Stimulated activated CD8-positive, alpha-beta memory T cell treated with anti-CD3 and anti-CD28 coated beads, Interleukin-7, amount 100 ng/mL, for 4 hours (primary cell): ENCODE results near the gene VIPR1.
A peak's percentile ranks its signal among the peaks of the same experiment; 100 is the strongest.

Experiments used
- DNase-seq, 2 donors: peaks; one replicate each; pipeline ENCODE4 v3.0.0-alpha.2; 2020; ENCODE audit warnings: low read depth in 2 of 2

The VIPR1 gene

GRCh38 chr3:42493126-42493797 lies 9.2 kb upstream of the VIPR1 start:
- DNase-seq = no peak

GRCh38 chr3:42493798-42494151 lies 8.7 kb upstream of the VIPR1 start:
- DNase-seq = no peak

- DNase-seq = no peak
These were observed 7.0 kb upstream of the VIPR1 start for GRCh38 chr3:42495393-42495792.

GRCh38 chr3:42497009-42497731 lies 5.3 kb upstream of the VIPR1 start:
- no peak for DNase-seq

- DNase-seq = no peak
These were observed 4.4 kb upstream of the VIPR1 start for GRCh38 chr3:42498034-42498433.

- no peak for DNase-seq
These were observed 3.5 kb upstream of the VIPR1 start for GRCh38 chr3:42498791-42499477.

- DNase-seq = no peak
These were observed 3.0 kb upstream of the VIPR1 start for GRCh38 chr3:42499478-42499871.

GRCh38 chr3:42500091-42500490 lies 2.4 kb upstream of the VIPR1 start:
- no peak for DNase-seq

GRCh38 chr3:42500909-42501308 lies 1.5 kb upstream of the VIPR1 start:
- no peak for DNase-seq

GRCh38 chr3:42501321-42501680 lies 1.1 kb upstream of the VIPR1 start:
- DNase-seq = no peak

- peak in 1 of 2 donors; percentile 45 for DNase-seq
These were observed 588 bp upstream of the VIPR1 start for GRCh38 chr3:42501681-42502428.

GRCh38 chr3:42503251-42503924 lies 945 bp downstream of the VIPR1 start:
- DNase-seq = no peak

GRCh38 chr3:42503957-42504333 lies 1.5 kb downstream of the VIPR1 start:
- no peak for DNase-seq

- no peak for DNase-seq
These were observed 2.1 kb downstream of the VIPR1 start for GRCh38 chr3:42504334-42505127.

- no peak for DNase-seq
These were observed 2.8 kb downstream of the VIPR1 start for GRCh38 chr3:42505128-42505848.

GRCh38 chr3:42505849-42506410 lies 3.5 kb downstream of the VIPR1 start:
- DNase-seq = no peak

GRCh38 chr3:42507252-42507651 lies 4.8 kb downstream of the VIPR1 start:
- DNase-seq = no peak

GRCh38 chr3:42507761-42508335 lies 5.4 kb downstream of the VIPR1 start:
- no peak for DNase-seq

- no peak for DNase-seq
These were observed 6.1 kb downstream of the VIPR1 start for GRCh38 chr3:42508562-42508961.

GRCh38 chr3:42509111-42509510 lies 6.7 kb downstream of the VIPR1 start:
- no peak for DNase-seq
